ENCODE data around the gene VIT.

The VIT gene

DNA sequence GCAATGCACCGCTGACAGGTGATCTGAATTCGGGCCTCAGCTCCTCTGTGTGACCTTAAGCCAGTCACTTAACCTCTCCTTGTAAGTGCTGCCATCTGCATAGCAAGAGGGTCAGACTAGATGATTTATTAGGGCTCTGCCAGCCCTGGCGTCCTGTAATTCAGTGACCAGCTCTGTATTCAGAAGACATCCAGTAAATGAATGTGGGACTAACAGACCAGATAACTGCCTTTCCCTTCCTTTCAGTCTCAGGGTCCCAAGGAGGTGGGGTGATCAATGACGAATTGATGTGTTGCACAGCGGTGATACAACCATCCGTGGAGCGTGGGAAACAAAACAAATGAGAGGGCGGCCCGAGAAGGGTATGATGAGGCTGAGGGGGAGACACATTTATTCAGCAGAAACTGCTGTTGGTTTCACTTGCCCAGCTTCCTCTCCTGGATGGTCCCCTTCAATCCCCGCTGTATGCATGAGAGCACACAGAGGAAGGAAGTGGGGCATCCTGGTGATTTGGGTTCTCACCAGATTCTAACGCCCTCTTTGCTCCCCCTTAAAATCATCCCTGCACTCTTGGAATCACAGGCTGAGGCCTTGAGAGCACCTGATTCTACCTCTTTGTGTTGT is 92.8 kb downstream of the VIT start:
- Histone ChIP-seq H3K4me3 (replicated peaks; ENCODE audit: insufficient read depth, low read length) (no peak overlapping the region), H3K27me3 (ENCODE audit: insufficient read depth, poor library complexity, severe bottlenecking) (no peaks in the 10 kb centered on the region), H3K27ac (replicated peaks) (no peak overlapping the region)
- no peak for DNase-seq (ENCODE audit: low read depth in 1 of 2, low spot score in 1 of 2)
- TF ChIP-seq, protein P1, sequence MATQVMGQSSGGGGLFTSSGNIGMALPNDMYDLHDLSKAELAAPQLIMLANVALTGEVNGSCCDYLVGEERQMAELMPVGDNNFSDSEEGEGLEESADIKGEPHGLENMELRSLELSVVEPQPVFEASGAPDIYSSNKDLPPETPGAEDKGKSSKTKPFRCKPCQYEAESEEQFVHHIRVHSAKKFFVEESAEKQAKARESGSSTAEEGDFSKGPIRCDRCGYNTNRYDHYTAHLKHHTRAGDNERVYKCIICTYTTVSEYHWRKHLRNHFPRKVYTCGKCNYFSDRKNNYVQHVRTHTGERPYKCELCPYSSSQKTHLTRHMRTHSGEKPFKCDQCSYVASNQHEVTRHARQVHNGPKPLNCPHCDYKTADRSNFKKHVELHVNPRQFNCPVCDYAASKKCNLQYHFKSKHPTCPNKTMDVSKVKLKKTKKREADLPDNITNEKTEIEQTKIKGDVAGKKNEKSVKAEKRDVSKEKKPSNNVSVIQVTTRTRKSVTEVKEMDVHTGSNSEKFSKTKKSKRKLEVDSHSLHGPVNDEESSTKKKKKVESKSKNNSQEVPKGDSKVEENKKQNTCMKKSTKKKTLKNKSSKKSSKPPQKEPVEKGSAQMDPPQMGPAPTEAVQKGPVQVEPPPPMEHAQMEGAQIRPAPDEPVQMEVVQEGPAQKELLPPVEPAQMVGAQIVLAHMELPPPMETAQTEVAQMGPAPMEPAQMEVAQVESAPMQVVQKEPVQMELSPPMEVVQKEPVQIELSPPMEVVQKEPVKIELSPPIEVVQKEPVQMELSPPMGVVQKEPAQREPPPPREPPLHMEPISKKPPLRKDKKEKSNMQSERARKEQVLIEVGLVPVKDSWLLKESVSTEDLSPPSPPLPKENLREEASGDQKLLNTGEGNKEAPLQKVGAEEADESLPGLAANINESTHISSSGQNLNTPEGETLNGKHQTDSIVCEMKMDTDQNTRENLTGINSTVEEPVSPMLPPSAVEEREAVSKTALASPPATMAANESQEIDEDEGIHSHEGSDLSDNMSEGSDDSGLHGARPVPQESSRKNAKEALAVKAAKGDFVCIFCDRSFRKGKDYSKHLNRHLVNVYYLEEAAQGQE (IDR thresholded peaks at IDR 0.05; ENCODE audit: insufficient replicate concordance, low read depth): no peak
- TF ChIP-seq GABPA (IDR thresholded peaks at IDR 0.05; ENCODE audit: low read depth) (no peak), POLR2AphosphoS5 (IDR thresholded peaks at IDR 0.05; ENCODE audit: low read depth) (no peak), SPI1 (IDR thresholded peaks at IDR 0.05; ENCODE audit: borderline replicate concordance, low read depth) (no peak)
- TF ChIP-seq, protein P2, sequence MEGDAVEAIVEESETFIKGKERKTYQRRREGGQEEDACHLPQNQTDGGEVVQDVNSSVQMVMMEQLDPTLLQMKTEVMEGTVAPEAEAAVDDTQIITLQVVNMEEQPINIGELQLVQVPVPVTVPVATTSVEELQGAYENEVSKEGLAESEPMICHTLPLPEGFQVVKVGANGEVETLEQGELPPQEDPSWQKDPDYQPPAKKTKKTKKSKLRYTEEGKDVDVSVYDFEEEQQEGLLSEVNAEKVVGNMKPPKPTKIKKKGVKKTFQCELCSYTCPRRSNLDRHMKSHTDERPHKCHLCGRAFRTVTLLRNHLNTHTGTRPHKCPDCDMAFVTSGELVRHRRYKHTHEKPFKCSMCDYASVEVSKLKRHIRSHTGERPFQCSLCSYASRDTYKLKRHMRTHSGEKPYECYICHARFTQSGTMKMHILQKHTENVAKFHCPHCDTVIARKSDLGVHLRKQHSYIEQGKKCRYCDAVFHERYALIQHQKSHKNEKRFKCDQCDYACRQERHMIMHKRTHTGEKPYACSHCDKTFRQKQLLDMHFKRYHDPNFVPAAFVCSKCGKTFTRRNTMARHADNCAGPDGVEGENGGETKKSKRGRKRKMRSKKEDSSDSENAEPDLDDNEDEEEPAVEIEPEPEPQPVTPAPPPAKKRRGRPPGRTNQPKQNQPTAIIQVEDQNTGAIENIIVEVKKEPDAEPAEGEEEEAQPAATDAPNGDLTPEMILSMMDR (IDR thresholded peaks at IDR 0.05; ENCODE audit: insufficient read depth, low read length): no peak

DNA sequence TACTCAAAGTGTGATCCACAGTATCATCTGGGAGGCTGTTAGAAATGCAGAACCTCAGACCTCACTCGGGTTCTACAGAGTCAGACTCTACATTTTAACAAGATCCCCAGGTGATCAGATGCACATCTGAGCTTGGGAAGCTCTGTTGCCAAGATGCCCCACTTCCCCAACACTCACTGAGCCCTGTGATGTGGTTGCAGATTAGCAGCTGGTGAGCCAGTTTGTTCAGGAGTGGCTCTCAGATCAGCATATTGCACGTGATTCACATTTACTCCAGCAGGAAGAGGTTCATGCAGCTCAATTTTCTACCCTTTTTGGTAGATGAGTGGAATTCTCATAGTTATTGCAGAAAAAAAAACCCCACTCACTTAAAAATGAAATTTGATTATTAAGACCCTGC is 96.4 kb downstream of the VIT start:
- DNase-seq (ENCODE audit: low read depth in 1 of 2, low spot score in 1 of 2): no peak
- no peak overlapping the region for H3K27ac ChIP-seq (replicated peaks)
- H3K27me3 ChIP-seq (ENCODE audit: insufficient read depth, poor library complexity, severe bottlenecking): no peaks in the 10 kb centered on the region
- no peak overlapping the region for H3K4me3 ChIP-seq (replicated peaks; ENCODE audit: insufficient read depth, low read length)
- TF ChIP-seq POLR2AphosphoS5 (IDR thresholded peaks at IDR 0.05; ENCODE audit: low read depth) (no peak), GABPA (IDR thresholded peaks at IDR 0.05; ENCODE audit: low read depth) (no peak), SPI1 (IDR thresholded peaks at IDR 0.05; ENCODE audit: borderline replicate concordance, low read depth) (no peak)
- TF ChIP-seq, protein P2 (IDR thresholded peaks at IDR 0.05; ENCODE audit: insufficient read depth, low read length): no peak
- TF ChIP-seq, protein P1 (IDR thresholded peaks at IDR 0.05; ENCODE audit: insufficient replicate concordance, low read depth): no peak

DNA sequence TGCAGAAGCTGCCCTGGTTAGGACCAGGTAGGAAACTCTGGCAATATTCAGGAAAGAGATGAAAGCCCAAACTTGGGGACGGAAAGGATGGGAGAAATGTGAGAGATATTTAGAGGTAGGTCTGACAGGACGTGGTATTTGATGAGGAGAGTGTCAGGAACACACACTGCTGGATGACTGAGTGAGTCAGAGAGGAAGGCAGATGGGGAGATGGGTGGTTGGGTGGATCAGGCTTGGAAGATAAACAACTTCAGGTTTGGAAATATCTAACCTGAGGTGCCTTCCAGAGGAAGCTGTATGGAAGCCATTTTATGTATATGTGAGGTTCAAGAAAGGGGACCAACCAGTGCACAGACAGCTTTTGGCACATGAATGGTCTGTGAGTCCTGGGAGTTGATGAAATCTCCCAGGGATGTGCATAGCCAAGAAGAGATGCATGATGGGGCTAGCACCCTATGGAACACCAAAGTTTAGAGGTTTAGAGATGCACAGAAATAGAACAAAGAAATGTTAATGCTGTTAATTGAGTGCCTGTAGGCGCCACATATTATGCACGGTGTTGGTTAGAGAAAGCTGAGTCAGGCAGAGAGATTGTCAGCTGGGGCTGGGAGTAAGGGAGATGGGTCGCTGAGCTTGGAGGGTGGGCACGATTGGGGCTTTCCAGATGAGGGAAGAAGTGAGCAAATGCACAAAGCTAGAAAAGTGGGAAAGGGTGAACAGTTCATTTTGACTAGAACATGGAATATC is 101.0 kb downstream of the VIT start:
- no peak for DNase-seq (ENCODE audit: low read depth in 1 of 2, low spot score in 1 of 2)
- no peak overlapping the region for H3K27ac ChIP-seq (replicated peaks)
- TF ChIP-seq POLR2AphosphoS5 (IDR thresholded peaks at IDR 0.05; ENCODE audit: low read depth) (no peak), GABPA (IDR thresholded peaks at IDR 0.05; ENCODE audit: low read depth) (no peak), SPI1 (IDR thresholded peaks at IDR 0.05; ENCODE audit: borderline replicate concordance, low read depth) (no peak)
- TF ChIP-seq, protein P1 (IDR thresholded peaks at IDR 0.05; ENCODE audit: insufficient replicate concordance, low read depth): no peak
- TF ChIP-seq, protein P2 (IDR thresholded peaks at IDR 0.05; ENCODE audit: insufficient read depth, low read length): no peak
- no peaks in the 10 kb centered on the region for H3K27me3 ChIP-seq (ENCODE audit: insufficient read depth, poor library complexity, severe bottlenecking)
- H3K4me3 ChIP-seq (replicated peaks; ENCODE audit: insufficient read depth, low read length): no peak overlapping the region

Data from HL-60 (cell line).